Anterior cingulate cortex (tissue), 58 donors: ENCODE results near the gene PARD3B.

ENCODE experiments used
- DNase-seq, 58 donors: peaks; one replicate each; lab custom pipeline; 2025; lab: John Stamatoyannopoulos, UW

Gene PARD3B

GRCh38 chr2:204748286-204748685 is 203.0 kb downstream of the PARD3B start:
- DNase-seq: no peak

GRCh38 chr2:204749319-204749718 is 204.0 kb downstream of the PARD3B start:
- no peak for DNase-seq

- no peak for DNase-seq
Measured at GRCh38 chr2:204750389-204750788, 205.1 kb downstream of the PARD3B start.

GRCh38 chr2:204751472-204751871 is 206.2 kb downstream of the PARD3B start:
- DNase-seq: no peak

GRCh38 chr2:204753841-204754240 is 208.6 kb downstream of the PARD3B start:
- no peak for DNase-seq

GRCh38 chr2:204754898-204755297 is 209.6 kb downstream of the PARD3B start:
- no peak for DNase-seq

- DNase-seq: no peak
Measured at GRCh38 chr2:204763974-204764703, 218.9 kb downstream of the PARD3B start.

GRCh38 chr2:204770735-204771134 is 225.5 kb downstream of the PARD3B start:
- no peak for DNase-seq

GRCh38 chr2:204771721-204772120 is 226.4 kb downstream of the PARD3B start:
- DNase-seq: no peak

- no peak for DNase-seq
Measured at GRCh38 chr2:204772546-204772945, 227.3 kb downstream of the PARD3B start.

GRCh38 chr2:204775766-204776165 is 230.5 kb downstream of the PARD3B start:
- DNase-seq: no peak

GRCh38 chr2:204776781-204777559 is 231.7 kb downstream of the PARD3B start:
- DNase-seq: no peak

GRCh38 chr2:204779771-204780170 is 234.5 kb downstream of the PARD3B start:
- no peak for DNase-seq

- no peak for DNase-seq
Measured at GRCh38 chr2:204781941-204782340, 236.7 kb downstream of the PARD3B start.

- DNase-seq: no peak
Measured at GRCh38 chr2:204790076-204790475, 244.8 kb downstream of the PARD3B start.

GRCh38 chr2:204791230-204791629 is 246.0 kb downstream of the PARD3B start:
- DNase-seq: no peak

- DNase-seq: no peak
Measured at GRCh38 chr2:204794624-204795023, 249.3 kb downstream of the PARD3B start.

- DNase-seq: no peak
Measured at GRCh38 chr2:204795156-204795555, 249.9 kb downstream of the PARD3B start.

- no peak for DNase-seq
Measured at GRCh38 chr2:204796581-204796980, 251.3 kb downstream of the PARD3B start.

GRCh38 chr2:204799791-204800190 is 254.5 kb downstream of the PARD3B start:
- DNase-seq: no peak

GRCh38 chr2:204808494-204808893 is 263.2 kb downstream of the PARD3B start:
- no peak for DNase-seq
